ENCODE measurements around the gene BDNF.

- TF ChIP-seq CTCF (IDR thresholded peaks at IDR 0.05) (no peak), POLR2A (IDR thresholded peaks at IDR 0.05) (no peak)
These were observed 43.3 kb downstream of the BDNF start for GRCh38 chr11:27656806-27657483.
